Adrenal gland (tissue), 5 donors: ENCODE data around the gene TMEM115.

Experiments used
- POLR2A ChIP-seq, 2 donors: fragments of 450-650 bp; IDR thresholded peaks; one replicate each; pipeline ENCODE4 v1.6.1; 2017; ENCODE audit warnings: antibody characterized with exemption in 2 of 2, mild to moderate bottlenecking in 2 of 2, moderate library complexity in 1 of 2
- TF ChIP-seq, protein P1 (sequence below), 6 experiments: fragments of 450-650 bp in 4 of 6; fragments of 200-600 bp in 2 of 6; sonication (generic) in 1 of 6; IDR thresholded peaks; 1 replicate in 5 of 6; 2 replicates in 1 of 6; pipeline versions ENCODE4 v1.5.1 to v1.8.0; 2016 to 2021; ENCODE audit warnings: antibody characterized with exemption in 6 of 6, mild to moderate bottlenecking in 2 of 6, moderate library complexity in 1 of 6
- donor health status: DM: no; HTN: no; CAD: no.

DNA sequence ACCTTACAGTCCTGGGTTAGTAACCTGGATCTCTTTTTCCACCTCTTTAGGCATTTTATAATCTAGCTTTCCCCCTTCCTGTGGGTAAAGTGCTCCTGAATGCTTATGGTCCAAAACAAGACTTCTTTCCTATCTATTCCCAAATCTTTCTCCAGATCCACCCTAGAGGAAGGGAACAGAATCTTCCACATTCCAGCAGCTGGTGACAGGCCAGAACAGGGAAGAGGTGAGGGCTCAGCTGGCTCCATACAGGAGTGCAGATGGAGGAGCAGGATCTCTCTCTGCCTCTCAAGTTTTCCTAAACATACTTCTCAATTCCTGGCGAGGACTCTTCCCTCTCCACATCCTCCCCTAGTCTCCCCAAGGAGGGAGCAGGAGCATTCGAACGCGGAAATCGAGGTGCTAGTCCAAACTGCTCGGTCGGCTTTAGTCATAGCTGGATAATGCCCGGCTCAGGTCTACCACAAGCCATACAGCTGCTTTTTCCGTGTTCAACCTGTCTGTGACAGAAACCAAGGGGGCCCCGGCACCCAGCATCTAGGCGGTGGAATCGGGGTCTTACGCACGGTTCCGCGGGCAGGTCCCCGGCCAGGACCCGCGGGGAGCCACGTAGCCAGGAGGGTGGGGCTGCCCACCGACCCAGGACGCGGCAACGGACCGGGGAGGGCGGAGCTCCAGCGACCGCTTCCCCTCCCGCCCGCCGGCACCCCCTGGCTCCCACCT, 22.7 kb downstream of the TMEM115 start:
- TF ChIP-seq, protein P1, sequence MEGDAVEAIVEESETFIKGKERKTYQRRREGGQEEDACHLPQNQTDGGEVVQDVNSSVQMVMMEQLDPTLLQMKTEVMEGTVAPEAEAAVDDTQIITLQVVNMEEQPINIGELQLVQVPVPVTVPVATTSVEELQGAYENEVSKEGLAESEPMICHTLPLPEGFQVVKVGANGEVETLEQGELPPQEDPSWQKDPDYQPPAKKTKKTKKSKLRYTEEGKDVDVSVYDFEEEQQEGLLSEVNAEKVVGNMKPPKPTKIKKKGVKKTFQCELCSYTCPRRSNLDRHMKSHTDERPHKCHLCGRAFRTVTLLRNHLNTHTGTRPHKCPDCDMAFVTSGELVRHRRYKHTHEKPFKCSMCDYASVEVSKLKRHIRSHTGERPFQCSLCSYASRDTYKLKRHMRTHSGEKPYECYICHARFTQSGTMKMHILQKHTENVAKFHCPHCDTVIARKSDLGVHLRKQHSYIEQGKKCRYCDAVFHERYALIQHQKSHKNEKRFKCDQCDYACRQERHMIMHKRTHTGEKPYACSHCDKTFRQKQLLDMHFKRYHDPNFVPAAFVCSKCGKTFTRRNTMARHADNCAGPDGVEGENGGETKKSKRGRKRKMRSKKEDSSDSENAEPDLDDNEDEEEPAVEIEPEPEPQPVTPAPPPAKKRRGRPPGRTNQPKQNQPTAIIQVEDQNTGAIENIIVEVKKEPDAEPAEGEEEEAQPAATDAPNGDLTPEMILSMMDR (IDR thresholded peaks at IDR 0.05), result peak in 1 of 6 experiments; percentile 16
- no peak for TF ChIP-seq POLR2A (IDR thresholded peaks at IDR 0.05)
